PC-3 (cell line): ENCODE measurements around the gene DELE1.

Experiments
- CTCF ChIP-seq: fragments of 300-600 bp; sonication (generic); conservative IDR thresholded peaks from 2 replicates; pipeline ENCODE4 v1.5.1; 2017; ENCODE audit warnings: antibody characterized with exemption, low read depth, mild to moderate bottlenecking, low read length
- EZH2 ChIP-seq: fragments of 300-600 bp; sonication (generic); IDR thresholded peaks from one replicate; pipeline ENCODE4 v1.6.1; 2017; ENCODE audit warnings: antibody characterized with exemption, mild to moderate bottlenecking, low read length; ENCODE audit not compliant: unreplicated experiment

GRCh38 chr5:141952020-141952419 is 28.3 kb downstream of the DELE1 start:
- no peak for TF ChIP-seq CTCF
- no peak for TF ChIP-seq EZH2
